GM23248 (cell line): ENCODE measurements around the gene ARL10.

Experiments used
- EZH2 ChIP-seq: fragments of 200-600 bp; sonication (generic); IDR thresholded peaks from 2 replicates; pipeline ENCODE4 v1.6.1; 2018; ENCODE audit warnings: antibody characterized with exemption, mild to moderate bottlenecking; ENCODE audit not compliant: insufficient read depth, poor library complexity, severe bottlenecking
- EZH2phosphoT487 ChIP-seq: fragments of 200-600 bp; sonication (generic); IDR thresholded peaks from 2 replicates; pipeline ENCODE4 v1.6.1; 2018; ENCODE audit warnings: antibody characterized with exemption, moderate library complexity, mild to moderate bottlenecking, low read depth; ENCODE audit not compliant: insufficient read depth

DNA sequence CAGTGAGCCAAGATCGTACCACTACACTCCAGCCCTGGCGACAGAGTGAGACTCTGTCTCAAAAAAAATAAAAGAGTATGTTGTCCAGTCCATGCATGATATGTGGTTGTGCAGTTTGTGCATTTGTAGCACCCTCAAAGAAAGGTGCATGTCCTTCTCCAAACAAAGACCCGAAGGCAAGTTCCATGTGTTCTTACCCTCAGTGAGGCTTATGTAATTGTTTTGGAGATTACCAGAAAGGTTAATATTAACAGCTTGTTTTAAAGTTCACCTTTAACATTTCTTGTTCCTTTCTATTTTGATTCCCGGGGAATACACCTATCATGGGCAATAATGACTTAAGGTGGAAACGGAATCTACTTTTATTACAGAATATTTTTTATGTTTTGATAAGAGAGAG is 26.0 kb upstream of the ARL10 start:
- TF ChIP-seq EZH2 (no peak), EZH2phosphoT487 (no peak)
